Measurements from ENCODE around the gene STX3.

DNA sequence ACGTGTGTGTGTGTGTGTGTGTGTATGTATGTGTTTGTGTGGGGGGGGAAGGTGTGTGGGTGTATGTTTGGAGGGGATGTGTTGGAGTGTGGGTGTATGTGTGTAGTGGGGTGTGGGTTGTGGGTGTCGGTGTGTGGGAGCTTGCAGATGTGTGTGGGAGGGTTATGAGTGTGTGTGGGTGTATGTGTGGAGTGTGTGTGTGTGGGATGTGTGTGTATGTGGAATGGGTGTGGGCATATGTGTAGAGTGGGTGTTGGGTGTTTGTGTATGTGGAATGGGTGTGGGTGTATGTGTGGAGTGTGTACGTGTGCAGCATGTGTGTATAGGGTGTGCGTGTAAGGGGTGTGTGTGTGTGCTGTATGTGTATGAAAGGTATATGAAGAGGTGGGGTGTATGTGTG, 14.7 kb downstream of the STX3 start:
- TF ChIP-seq, protein P1, sequence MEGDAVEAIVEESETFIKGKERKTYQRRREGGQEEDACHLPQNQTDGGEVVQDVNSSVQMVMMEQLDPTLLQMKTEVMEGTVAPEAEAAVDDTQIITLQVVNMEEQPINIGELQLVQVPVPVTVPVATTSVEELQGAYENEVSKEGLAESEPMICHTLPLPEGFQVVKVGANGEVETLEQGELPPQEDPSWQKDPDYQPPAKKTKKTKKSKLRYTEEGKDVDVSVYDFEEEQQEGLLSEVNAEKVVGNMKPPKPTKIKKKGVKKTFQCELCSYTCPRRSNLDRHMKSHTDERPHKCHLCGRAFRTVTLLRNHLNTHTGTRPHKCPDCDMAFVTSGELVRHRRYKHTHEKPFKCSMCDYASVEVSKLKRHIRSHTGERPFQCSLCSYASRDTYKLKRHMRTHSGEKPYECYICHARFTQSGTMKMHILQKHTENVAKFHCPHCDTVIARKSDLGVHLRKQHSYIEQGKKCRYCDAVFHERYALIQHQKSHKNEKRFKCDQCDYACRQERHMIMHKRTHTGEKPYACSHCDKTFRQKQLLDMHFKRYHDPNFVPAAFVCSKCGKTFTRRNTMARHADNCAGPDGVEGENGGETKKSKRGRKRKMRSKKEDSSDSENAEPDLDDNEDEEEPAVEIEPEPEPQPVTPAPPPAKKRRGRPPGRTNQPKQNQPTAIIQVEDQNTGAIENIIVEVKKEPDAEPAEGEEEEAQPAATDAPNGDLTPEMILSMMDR (conservative IDR thresholded peaks at IDR 0.05) = no peak
- no peak for TF ChIP-seq ZFX (IDR thresholded peaks at IDR 0.05)
